Subcutaneous adipose tissue (tissue), 4 donors: ENCODE measurements around the gene SSTR3. TPM values are rescaled to one million over a fixed set of nuclear protein-coding genes. Genes with fewer than 3 reads are reported as not detected.

Experiments
- CTCF ChIP-seq: fragments of 450-650 bp; IDR thresholded peaks from one replicate; pipeline ENCODE4 v1.5.1; 2016; ENCODE audit warnings: low read depth, mild to moderate bottlenecking, control low read depth, antibody characterized with exemption, moderate library complexity
- total RNA-seq, 4 donors: library from RNA; depleted of rRNA; stranded (reverse); fragments of >200 nt; gene quantifications; one replicate each; pipeline ENCODE4 v1.1.0, GENCODE V29; 2016

SSTR3 gene
- total RNA-seq, 4 donors from 2014 or later, result not detected

GRCh38 chr22:37186228-37186996 lies 25.9 kb downstream of the SSTR3 start:
- TF ChIP-seq CTCF, result no peak

- no peak for TF ChIP-seq CTCF
Measured at GRCh38 chr22:37185646-37186227, 26.5 kb downstream of the SSTR3 start.

GRCh38 chr22:37184816-37185541 lies 27.3 kb downstream of the SSTR3 start:
- no peak for TF ChIP-seq CTCF

GRCh38 chr22:37184380-37184755 lies 27.9 kb downstream of the SSTR3 start:
- TF ChIP-seq CTCF, result no peak

GRCh38 chr22:37183432-37184379 lies 28.6 kb downstream of the SSTR3 start:
- TF ChIP-seq CTCF, result no peak

- no peak for TF ChIP-seq CTCF
Measured at GRCh38 chr22:37182949-37183245, 29.4 kb downstream of the SSTR3 start.
